KG1 (cell line): ENCODE data around the gene LSAMP.
"Not testable (repeated sequence)": the region's sequence is repeated elsewhere in the genome, so short reads cannot be mapped to it uniquely, and the experiment has no call there.

Experiments
- DNase-seq: peaks from one replicate; lab custom pipeline; 2025; lab: John Stamatoyannopoulos, UW

Gene LSAMP

DNA sequence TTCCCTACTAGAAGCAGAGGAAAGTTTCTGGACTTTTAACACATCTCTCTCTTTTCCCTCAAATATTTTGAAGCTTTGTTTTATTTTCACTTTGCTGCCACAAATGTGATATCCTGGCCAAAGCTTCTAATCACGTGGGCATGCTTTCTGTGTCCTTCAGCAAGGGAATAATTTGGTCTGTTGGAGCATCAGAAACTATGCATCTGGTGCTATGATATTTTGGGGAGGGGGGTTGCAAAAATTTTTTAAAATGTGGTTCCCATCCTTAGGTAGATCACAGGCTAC is 567.7 kb downstream of the LSAMP start:
- no peak for DNase-seq

DNA sequence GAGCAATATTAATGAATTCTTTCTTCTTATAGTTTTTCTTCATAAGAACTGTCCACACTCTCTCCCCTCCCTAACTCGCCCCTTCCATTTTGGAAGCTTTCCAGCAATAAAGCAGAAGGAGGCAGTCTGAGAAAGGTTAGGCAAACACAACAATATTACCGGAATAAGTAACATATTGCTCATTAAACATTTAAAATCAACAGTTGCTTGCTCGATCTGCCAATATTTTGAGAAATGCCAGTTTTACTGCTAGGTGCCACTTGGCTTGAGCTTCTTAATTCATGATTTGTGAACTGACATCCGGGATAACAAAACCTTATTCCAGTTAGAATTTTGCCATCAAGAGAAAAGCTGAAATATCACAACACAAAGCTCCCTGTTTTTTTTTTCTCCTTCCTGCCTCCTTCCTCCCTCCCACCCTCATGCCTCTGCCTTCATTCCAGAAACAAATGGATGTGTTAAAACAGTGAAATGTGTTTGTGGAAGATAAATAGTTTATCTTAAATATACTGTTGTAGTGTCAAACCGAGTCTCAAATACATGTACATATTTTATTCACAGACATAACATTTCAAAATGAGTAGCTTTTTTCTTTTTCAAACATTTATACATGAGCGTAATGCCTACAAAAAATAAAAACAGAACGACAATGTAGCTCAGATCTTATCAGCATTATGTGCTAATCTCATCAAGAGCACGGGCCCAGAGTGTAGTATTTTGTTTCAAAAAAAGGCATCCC is 568.2 kb downstream of the LSAMP start:
- DNase-seq = no peak

DNA sequence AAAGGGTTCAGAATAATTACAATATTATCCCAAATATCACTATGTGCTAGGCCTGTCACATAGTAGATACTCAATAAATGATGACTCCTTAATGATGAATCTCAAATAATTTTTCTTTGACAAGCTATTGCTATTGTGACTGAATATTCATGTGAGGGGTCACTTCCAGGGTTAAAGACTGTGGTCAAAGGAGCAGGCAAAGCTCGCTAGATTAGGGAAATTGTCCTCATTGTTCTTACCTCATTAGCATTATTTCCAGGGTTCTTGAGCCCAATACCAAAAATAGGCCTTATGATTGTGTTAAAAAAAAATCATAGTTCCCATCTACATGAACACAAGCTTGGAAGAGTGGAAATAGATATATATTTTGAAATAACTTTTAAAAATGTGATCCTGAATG is 569.8 kb downstream of the LSAMP start:
- no peak for DNase-seq

- DNase-seq = no peak
Measured at GRCh38 chr3:115871735-115872134, 573.6 kb downstream of the LSAMP start.

DNA sequence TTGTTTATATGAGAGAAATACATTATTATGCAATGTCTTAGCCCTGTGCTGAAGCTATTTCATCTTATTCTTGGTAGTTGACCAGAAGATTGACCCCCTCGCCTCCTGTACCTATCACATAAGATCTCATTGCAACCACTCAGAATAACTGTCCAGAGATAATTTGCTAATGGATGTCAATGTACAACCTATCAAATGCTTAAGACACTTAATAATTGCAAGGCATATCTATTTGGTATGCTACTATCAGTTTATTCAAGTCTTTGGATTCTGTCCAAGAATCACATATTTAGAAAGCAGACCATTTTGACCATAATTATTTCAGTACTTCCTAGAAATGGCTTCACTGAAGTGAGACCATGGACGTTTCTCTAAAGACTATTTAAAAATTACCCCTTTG is 580.4 kb downstream of the LSAMP start:
- no peak for DNase-seq

DNA sequence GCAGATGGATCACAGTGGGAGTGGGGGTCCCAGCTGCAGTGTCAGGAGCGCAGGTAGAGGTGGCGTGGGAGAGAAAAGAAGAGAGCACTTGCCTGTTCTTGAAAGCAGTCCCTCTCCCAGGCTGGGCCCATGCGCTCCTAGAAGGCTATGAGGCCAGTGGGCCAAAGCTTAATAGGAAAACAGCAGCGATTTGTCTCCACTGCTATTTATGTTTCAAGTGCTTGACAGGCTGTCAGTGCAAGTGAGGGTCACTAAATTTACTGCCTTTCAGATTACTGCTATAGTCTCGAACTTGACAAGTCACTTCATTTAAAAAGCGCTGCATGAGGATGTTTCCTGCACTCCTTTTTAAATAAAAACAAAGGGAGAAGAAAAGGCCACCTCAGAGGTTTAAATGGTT is 582.4 kb downstream of the LSAMP start:
- no peak for DNase-seq

DNA sequence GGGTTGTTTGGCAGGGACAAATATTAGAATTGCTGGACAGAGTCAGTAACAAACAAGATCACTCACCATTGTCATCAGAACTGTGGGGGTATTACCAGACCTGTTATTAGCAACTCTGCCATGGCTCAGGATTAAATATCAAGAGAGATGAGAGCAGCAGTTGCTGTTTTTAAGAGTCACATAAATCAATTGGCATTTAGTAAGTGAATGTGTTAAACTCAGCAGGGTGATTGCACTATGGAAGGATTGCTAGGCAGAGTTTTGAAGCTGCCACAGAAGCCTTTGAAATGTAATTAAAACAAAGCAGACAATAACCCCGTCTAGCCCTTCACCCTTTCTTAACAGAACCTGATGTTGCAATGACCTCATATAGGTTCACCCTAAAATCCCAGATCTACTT is 583.2 kb downstream of the LSAMP start:
- DNase-seq = no peak

DNA sequence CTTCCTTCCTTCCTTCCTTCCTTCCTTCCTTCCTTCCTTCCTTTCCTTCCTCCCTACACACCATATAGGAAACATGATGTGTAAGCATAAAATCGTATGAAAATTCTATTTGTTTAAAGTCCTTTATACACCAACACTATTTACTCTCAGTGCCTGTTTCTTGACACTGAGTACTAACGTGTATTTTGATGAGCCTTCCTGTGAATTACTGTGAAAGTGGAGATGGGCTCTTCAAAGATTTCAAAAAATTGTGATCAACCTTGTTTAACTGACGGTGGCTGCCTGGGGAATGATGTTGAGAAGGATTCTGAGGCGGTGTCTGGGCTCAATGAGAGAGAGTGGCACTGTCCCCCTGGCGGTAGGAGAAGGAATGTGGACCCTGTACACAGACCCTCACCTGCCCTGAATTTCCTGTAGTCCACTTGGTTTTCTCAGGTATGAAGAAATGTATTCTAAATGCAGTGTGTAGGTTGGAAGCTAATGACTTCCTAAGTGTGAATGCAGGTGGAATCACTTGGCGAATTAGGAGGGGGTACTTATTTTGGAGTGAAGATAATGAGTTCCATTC is 584.0 kb downstream of the LSAMP start:
- DNase-seq = no peak

GRCh38 chr3:115860766-115861165 is 584.5 kb downstream of the LSAMP start:
- DNase-seq = no peak

GRCh38 chr3:115859002-115859807 is 586.1 kb downstream of the LSAMP start:
- DNase-seq = no peak

DNA sequence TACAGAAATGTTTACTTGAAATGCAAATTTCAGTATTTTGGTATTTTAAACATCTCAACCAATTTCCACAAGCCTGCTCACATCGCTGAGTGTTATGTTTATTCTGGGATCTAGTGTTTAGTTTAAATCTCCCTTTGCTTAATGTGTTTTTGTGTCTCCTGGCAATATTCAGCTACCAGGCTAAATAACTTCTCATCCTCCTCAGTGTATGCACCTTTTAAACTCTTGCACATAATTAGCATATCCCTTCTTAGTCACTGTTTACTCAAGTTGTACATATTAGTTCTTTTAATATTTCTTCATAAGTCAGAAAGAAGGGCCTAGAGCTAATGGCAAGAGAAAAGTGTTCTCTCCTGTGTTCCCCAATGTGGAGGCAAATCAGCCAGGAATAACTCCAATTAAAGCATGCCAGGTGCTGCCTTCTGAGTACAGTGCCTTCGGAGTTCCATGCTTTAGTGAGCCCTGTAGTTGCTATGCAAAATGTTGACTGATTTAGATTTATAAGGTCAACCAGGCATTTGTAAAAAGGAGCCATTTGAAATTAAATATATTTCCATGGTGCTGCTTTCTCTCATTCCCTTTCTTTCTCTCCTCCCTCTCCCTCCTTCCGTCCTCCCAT is 587.7 kb downstream of the LSAMP start:
- no peak for DNase-seq

DNA sequence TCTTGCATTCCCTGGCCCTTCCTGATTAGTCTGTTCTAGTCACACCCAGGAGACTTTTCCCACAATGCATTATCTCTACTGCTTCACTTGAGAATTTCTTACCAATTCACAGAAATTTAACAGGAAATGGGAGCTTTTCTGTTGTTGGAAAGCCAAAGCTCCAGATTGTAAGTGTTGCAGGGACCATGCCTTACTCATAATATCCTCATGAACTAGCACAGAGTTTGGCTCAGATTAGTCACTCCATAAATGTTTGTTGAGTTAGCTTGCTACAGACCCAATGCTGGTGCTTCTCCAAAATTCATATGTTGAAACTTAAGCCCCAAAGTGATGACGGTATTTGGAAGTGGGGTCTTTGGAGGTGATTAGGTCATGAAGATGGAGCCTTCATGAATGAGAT is 589.4 kb downstream of the LSAMP start:
- no peak for DNase-seq

DNA sequence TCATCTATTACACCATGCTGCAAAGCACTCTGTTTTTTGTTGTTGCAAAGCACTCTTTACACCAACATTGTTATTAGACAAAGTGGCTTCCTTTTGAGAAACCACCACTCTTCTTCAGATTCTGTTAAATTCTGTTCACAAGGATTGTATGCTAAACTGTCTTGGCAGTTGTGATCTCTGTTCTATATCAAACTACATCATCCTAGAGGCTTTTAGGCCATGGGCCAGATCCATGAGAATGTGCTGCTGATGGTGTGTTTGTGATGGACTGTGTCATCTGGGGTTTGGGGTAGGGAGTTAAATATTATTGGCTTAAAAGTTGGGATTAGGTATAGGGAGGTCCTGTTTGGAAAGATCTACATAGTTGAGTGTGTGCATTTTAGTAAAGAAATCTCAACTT is 592.2 kb downstream of the LSAMP start:
- no peak for DNase-seq

DNA sequence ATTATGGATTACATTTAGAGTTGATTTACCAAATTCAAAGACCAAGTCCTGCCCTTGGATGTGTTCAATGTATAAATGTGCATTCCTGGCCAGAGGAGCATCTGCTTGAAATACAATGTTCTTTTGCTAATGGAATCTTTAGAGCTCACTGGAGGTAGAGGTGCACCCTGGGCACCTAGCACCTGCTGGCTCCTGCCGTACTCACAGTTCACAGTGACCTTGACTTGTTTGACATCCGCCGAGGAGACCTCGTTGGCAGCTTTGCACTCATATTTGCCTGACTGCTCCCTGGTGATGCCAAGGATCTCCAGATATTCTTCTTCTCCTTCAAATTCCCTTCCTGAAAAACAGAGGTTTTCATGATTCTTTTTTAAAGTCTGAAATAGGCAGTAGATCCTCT is 593.0 kb downstream of the LSAMP start:
- DNase-seq = no peak

- DNase-seq = no peak
Measured at GRCh38 chr3:115851571-115851970, 593.7 kb downstream of the LSAMP start.

GRCh38 chr3:115848641-115849040 is 596.6 kb downstream of the LSAMP start:
- DNase-seq = no peak

- no peak for DNase-seq
Measured at GRCh38 chr3:115845986-115846385, 599.3 kb downstream of the LSAMP start.

- not testable (repeated sequence) for DNase-seq
Measured at GRCh38 chr3:115844729-115845128, 600.6 kb downstream of the LSAMP start.

DNA sequence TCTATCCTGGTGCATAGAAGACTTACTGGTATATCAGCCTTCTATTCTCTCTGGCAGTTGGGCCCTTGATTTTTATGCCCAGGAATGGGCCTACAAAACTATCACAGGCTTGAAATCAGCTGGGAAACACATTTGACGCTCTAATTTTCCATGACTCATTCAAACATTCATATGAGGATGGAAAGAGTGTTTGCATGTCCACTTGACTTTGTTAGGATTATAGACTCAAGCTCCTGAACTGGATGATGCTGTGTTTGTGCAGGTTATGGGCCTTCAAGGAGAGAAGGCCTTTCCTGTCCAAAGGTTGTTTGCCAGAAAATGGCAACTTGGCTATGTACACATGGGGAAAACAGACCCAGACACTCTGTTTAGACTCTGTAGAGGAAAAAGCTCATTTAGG is 602.1 kb downstream of the LSAMP start:
- no peak for DNase-seq

DNA sequence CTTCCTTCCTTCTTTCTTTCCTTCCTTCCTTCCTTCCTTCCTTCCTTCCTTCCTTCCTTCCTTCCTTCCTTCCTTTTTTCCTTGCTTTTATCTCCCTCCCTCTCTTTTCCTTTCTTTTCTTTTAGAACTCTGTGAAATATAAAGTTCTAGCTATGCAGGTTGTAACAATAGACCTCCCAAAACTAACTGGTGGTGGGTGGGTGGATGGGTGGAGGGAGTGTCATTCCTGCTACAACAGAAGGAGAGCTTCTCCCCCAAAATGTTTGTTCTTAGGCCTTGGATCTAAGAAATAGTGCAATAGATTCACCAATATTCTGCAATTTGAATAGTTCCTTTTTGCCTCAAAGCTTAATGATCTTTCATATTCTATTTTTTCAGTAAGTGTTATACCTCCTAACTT is 606.0 kb downstream of the LSAMP start:
- no peak for DNase-seq

DNA sequence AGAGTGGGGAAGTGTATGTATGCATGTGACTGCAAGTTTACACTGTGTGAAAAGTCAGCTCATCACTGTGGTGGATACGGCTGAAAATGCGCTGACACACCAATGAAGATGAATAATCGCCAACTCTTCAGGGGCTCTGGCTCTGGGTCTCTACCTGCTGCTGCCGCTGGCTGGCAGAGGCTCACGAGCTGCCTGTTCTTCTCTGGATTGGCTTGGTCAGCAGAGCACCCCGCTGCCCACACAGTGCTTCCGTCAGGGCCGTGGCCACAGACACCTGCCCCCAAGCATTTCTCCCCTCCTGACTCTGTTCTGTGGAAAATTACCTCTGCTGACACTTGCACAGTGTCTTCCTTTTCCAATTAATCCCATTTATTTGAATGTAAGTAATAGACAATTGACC is 606.5 kb downstream of the LSAMP start:
- DNase-seq = no peak

GRCh38 chr3:115836944-115837343 is 608.3 kb downstream of the LSAMP start:
- no peak for DNase-seq

GRCh38 chr3:115835946-115836345 is 609.3 kb downstream of the LSAMP start:
- DNase-seq = no peak
